ENCODE measurements around the gene NAA10. TPM values are rescaled to one million over a fixed set of nuclear protein-coding genes. Genes with fewer than 3 reads are reported as not detected.

The NAA10 gene
- total and polyA plus RNA-seq, 2 donors = 24.7 to 139 TPM

DNA sequence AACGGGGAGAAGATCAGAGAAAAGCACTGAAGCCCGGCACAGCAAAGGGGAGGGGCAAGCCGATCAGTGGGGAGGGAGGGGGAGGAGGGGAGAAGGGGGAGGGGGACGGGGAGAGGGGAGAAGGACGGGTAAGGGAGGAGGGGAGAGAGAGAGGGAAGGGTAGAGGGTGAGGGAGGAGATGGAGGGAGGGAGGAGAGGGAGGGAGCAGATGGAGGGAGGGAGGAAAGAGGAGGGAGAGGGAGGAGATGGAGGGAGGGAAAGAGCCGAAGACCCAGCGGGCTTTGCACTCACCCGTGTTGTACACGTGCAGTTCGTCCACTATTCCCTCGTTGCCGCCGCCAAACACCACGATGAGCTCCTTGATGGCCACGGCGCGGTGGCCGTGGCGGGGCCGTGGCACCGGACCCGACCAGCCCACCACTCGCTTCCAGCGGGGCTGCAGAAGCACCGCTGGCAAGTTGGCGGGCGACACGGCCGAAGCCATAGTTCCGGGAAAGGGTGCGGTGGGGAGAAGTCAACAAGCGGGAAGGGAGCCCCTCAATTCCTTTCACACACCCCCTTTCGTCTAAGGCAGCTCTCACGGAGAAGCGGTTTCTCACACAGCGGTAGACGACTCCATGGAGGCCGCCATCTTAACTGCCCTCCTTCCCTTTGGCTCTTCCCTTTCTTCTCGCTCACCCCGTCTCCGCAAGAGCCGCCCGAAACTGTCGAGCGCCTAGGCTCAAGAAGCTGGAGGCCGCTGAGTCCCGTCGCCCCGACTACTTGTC lies 35.7 kb upstream of the NAA10 start:
- Histone ChIP-seq H3K36me3 (ENCODE audit: insufficient read depth) (no peaks in the 10 kb centered on the region), H3K4me3 (ENCODE audit: low read depth, low read length) (peak overlapping the region; percentile 80), H3K27ac (ENCODE audit: low read depth) (peak overlapping the region; percentile 99), H3K4me1 (ENCODE audit: insufficient read depth) (peaks cover 1% of the 10 kb centered on the region)
- under 1% methylated on average over 48 of the region's 49 CpGs for WGBS
- no peak for DNase-seq (ENCODE audit: extremely low spot score)

DNA sequence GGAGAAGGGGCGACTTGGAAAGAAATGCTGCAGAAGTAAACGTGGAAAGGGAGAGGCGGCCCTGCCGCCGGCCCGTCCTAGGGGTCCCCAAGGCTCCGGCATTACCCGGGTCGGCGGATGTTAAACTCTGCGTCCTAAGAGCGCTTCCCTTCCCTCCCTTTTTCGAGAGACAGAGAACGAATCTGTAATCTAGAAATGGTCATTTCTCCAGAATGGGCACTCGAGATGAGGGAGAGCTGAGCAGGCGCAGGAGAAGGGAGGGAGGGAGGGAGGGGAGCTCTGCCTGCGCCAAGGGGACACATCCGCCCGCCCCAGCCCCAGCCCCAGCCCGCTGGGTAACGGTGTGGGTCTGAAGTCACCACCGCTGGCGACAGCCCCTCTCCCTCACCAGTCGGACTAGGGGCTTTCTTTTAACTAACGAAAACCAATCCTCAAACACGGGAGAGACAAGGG lies 35.1 kb upstream of the NAA10 start:
- no peaks in the 10 kb centered on the region for H3K36me3 ChIP-seq (ENCODE audit: insufficient read depth)
- WGBS = 1% methylated on average over 26 of the region's 26 CpGs

DNA sequence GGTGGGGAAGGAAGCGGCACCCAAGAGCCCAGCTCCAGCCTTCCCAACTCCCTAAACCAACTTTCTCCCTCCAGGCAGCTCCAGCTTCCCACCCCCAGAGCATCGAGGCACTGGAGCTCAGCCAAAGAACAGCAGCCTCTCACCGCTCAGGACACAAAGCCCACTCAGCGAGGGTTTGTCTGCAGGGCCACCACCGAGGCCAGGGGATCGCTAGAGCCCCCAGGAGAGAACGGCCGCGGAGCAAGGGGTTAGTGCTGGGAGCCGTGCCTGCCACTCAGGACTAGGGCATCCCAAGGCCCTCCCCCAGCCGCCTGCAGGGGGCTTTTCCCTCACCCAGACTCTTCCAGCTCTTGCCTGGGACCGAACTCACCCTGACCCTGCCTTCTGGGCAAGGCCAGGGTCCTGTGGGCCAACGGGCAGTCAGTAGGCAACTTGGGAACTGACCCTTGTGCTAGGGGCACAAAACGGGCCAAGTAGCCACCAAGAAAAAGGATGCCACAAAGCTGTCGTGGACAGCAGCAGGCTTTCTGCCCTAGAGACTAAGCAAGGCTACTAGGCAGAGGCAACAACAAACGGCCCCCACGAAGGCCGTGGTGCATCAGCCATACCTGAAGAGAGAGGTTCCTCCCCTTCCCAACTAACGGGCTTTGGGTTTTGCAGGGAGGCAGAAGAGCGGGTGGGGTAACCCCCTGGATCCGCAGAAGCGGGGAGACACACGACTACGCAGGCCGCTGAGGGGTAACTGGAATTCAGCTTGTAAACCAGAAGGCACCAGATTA lies 34.5 kb upstream of the NAA10 start:
- no peak for DNase-seq (ENCODE audit: extremely low spot score)
- WGBS = 10% methylated on average over 25 of the region's 25 CpGs
- Histone ChIP-seq H3K36me3 (ENCODE audit: insufficient read depth) (no peaks in the 10 kb centered on the region), H3K4me1 (ENCODE audit: insufficient read depth) (peaks cover 1% of the 10 kb centered on the region), H3K27ac (ENCODE audit: low read depth) (peak overlapping the region; percentile 69), H3K4me3 (ENCODE audit: low read depth, low read length) (peak overlapping the region; percentile 80)

More for the DNA sequence above, 35.1 kb upstream of the NAA10 start:
- peaks cover 1% of the 10 kb centered on the region for H3K4me1 ChIP-seq (ENCODE audit: insufficient read depth)
- peak overlapping the region; percentile 80 for H3K4me3 ChIP-seq (ENCODE audit: low read depth, low read length)
- no peak for DNase-seq (ENCODE audit: extremely low spot score)
- H3K27ac ChIP-seq (ENCODE audit: low read depth) = peak overlapping the region; percentile 64

DNA sequence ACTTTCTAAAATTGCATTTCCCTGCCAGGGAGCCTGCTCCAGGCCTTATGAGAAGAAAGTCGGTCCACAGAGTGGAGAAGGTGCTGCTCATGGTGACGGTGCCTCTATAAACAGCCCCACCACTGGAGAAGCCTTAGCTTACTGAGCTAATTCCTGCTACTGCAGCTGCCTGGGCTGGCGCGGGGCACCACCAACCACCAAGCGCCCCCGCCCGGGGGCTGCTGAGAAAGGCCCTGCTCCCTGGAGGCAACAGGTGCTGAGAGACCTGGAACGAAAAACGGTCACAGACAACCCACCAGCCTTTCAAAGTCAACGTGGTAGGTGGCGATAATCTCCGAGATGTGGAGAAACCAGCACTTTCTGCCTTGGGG lies 33.9 kb upstream of the NAA10 start:
- H3K36me3 ChIP-seq (ENCODE audit: insufficient read depth) = no peaks in the 10 kb centered on the region
- peaks cover 1% of the 10 kb centered on the region for H3K4me1 ChIP-seq (ENCODE audit: insufficient read depth)
- WGBS = 16% methylated on average over 12 of the region's 12 CpGs
- peak overlapping the region; percentile 80 for H3K4me3 ChIP-seq (ENCODE audit: low read depth, low read length)
- peak overlapping the region; percentile 60 for H3K27ac ChIP-seq (ENCODE audit: low read depth)
- no peak for DNase-seq (ENCODE audit: extremely low spot score)

DNA sequence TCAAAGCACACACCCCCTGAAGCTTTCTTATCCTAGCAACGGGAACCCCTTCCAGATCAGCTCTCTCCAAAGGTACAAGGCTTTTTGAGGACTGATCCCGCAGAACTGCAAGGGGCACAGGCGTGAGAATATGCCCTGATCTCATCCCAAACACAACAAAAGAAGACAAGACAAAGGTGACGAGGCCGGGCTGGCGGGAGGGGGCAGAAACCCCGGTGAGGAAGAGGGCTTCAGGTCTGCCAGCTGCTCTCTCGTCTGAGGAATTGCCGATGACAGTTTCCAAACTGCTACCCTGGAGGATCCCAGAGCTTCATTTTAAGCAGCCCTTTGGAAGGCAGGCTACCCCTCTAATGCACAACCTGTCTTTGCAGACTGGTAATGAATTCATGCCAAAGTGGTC lies 33.4 kb upstream of the NAA10 start:
- Histone ChIP-seq H3K36me3 (ENCODE audit: insufficient read depth) (no peaks in the 10 kb centered on the region), H3K27ac (ENCODE audit: low read depth) (no peak overlapping the region), H3K4me1 (ENCODE audit: insufficient read depth) (no peaks in the 10 kb centered on the region), H3K4me3 (ENCODE audit: low read depth, low read length) (no peak overlapping the region)
- no peak for DNase-seq (ENCODE audit: extremely low spot score)
- 35% methylated on average over 9 of the region's 9 CpGs for WGBS

DNA sequence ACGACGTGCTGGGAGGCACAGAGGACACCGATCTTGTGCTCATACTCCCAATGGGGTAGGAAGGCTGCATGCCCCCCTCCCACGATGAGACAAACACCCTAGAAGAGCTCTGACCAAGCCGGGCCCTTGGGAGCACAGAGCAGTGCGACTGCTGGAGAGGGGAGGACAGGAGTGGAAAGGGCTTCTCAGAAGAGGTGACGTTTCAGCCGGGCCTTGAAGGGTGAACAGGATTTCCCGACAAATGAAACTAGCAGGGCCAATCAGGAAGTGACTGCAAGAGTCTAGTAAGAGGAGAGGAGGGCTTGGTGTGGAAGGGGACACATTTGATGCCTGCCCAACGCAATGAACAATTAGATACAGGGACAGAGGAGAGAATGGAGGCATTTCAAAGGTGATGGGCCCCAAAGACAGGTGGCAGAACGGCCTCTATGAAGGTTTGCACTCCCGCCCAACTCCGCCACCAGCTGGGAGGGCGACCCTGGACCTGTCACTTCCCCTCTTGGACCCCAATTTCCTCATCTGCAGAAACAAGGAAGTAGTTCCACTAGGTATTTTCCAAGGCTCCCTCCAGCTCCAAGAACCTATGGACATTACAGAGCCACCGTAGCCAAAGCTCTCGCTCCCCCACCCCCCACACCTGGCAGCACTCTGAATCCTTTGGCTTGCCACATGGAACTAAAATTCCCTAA lies 32.8 kb upstream of the NAA10 start:
- no peak overlapping the region for H3K4me3 ChIP-seq (ENCODE audit: low read depth, low read length)
- DNase-seq (ENCODE audit: extremely low spot score) = no peak
- H3K27ac ChIP-seq (ENCODE audit: low read depth) = no peak overlapping the region
- H3K36me3 ChIP-seq (ENCODE audit: insufficient read depth) = no peaks in the 10 kb centered on the region
- WGBS = 57% methylated on average over 16 of the region's 16 CpGs
- no peaks in the 10 kb centered on the region for H3K4me1 ChIP-seq (ENCODE audit: insufficient read depth)

DNA sequence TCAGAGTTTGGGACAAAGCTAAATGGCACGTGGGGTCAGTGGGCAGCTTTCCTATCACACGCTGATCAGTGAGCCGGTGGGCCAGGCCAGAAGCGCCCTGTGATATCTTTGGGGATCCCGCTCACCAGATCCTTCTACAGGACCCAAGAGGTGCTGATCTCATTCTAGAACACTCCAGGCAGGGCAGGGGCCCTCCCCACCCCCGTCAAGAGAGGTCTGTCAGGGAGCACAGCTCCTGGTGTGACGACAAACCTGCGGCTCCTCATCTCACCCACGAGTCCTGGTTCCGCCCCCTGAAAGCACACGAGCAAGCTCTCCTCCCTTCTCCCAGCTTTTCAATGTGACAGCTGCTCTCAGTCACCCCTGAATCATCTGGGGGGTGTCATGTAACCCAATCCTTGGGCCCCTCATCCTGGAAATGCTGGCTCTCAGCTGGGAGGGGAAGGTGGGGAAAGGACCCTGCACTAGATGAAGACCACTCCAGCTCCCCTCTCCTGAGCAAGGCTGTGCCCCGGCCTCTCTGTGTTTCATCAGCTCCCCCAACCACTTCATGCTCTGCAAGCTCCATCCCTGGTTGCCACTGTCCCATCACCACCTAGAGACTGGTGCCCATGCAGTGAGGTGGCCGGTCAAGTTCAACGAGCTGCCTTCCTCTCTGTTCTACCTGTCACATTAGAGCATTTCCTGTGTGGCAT lies 32.2 kb upstream of the NAA10 start:
- Histone ChIP-seq H3K27ac (ENCODE audit: low read depth) (no peak overlapping the region), H3K4me3 (ENCODE audit: low read depth, low read length) (no peak overlapping the region), H3K4me1 (ENCODE audit: insufficient read depth) (no peaks in the 10 kb centered on the region), H3K36me3 (ENCODE audit: insufficient read depth) (no peaks in the 10 kb centered on the region)
- DNase-seq (ENCODE audit: extremely low spot score) = no peak
- 63% methylated on average over 14 of the region's 14 CpGs for WGBS

DNA sequence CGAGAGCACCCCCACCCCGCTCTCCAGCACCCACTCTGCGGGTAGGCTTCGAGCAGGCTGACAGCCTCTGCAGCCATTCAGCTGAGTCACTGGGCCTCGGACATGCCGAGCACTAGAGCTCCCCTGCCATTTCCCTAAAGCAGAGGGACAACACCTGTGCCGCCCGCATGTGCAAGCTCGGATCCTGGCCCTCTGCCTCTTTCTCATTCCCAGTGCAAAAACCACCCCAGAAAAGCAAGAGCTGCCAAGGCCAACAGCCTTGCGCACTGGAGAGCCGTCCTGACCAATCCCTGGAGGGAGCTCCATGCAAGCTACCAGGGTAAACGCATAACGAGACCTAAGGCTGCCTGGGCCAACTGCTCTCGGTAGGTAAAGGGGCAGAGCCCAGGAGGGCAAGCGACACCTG lies 31.4 kb upstream of the NAA10 start:
- no peaks in the 10 kb centered on the region for H3K36me3 ChIP-seq (ENCODE audit: insufficient read depth)
- DNase-seq (ENCODE audit: extremely low spot score) = no peak
- no peak overlapping the region for H3K27ac ChIP-seq (ENCODE audit: low read depth)
- WGBS = 52% methylated on average over 15 of the region's 15 CpGs
- no peaks in the 10 kb centered on the region for H3K4me1 ChIP-seq (ENCODE audit: insufficient read depth)
- no peak overlapping the region for H3K4me3 ChIP-seq (ENCODE audit: low read depth, low read length)

DNA sequence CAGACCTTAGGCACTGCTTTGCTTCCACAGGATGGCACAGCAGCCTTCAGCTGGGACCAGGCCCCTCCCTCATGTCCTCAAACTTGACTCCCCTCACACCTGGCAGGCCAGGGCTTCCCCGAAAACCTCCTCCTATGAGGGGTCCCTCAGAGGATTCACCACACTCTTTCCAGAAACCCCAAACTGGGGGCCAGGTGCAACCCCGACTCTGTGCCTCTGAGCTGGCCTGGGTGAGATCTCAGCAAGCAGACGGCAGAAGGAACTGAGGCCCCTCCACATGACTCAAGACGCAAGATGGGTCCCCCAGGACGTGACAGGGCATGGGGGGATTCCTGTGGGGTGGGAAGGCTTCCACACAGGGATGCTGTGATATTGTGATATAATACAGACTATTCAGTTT lies 30.6 kb upstream of the NAA10 start:
- Histone ChIP-seq H3K4me3 (ENCODE audit: low read depth, low read length) (no peak overlapping the region), H3K4me1 (ENCODE audit: insufficient read depth) (no peaks in the 10 kb centered on the region), H3K27ac (ENCODE audit: low read depth) (no peak overlapping the region), H3K36me3 (ENCODE audit: insufficient read depth) (no peaks in the 10 kb centered on the region)
- WGBS = 82% methylated on average over 5 of the region's 5 CpGs
- no peak for DNase-seq (ENCODE audit: extremely low spot score)

DNA sequence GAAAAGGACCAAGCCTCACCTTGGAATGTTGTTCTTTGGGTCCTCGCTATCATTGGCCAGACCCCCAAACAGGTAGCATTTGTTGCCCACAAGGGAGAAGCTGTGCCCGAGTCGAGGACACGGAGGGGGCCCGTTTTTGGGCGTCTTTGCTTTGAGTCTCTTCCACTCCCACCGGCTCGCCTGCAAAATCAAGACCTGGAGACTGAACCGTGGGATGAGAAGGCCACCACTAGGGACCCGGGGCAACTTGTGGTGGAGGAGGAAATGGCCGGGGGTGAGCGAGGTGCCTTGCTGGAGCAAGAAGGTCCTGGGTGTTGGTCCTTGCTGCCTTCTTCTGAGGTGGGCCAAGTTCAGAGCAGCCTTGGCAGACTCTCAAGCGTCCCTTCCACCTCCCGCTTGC lies 29.3 kb upstream of the NAA10 start:
- H3K27ac ChIP-seq (ENCODE audit: low read depth) = no peak overlapping the region
- H3K36me3 ChIP-seq (ENCODE audit: insufficient read depth) = no peaks in the 10 kb centered on the region
- H3K4me3 ChIP-seq (ENCODE audit: low read depth, low read length) = no peak overlapping the region
- 89% methylated on average over 13 of the region's 14 CpGs for WGBS
- H3K4me1 ChIP-seq (ENCODE audit: insufficient read depth) = no peaks in the 10 kb centered on the region
- no peak for DNase-seq (ENCODE audit: extremely low spot score)

DNA sequence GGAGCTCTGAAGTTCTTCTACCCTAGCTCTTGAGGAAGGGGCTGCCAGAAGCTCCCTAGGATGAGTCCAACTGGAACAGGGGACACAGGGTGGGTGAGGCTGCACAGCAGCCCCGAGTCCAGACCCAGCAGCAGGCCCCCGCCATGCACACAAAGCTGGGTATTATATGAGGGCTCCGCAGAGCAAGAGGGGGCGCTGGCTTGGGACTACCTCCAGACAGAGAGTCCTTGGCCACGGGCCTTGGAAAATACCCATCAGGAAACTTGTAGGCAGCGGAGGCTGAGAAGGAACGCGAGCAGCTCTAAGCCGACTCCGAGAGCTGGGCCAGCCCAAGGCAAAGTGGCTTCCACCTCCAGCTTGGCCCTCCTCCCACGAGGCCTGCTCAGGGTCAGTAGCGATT lies 28.7 kb upstream of the NAA10 start:
- Histone ChIP-seq H3K4me3 (ENCODE audit: low read depth, low read length) (no peak overlapping the region), H3K36me3 (ENCODE audit: insufficient read depth) (no peaks in the 10 kb centered on the region), H3K27ac (ENCODE audit: low read depth) (no peak overlapping the region), H3K4me1 (ENCODE audit: insufficient read depth) (no peaks in the 10 kb centered on the region)
- WGBS = 90% methylated on average over 12 of the region's 12 CpGs
- DNase-seq (ENCODE audit: extremely low spot score) = no peak

DNA sequence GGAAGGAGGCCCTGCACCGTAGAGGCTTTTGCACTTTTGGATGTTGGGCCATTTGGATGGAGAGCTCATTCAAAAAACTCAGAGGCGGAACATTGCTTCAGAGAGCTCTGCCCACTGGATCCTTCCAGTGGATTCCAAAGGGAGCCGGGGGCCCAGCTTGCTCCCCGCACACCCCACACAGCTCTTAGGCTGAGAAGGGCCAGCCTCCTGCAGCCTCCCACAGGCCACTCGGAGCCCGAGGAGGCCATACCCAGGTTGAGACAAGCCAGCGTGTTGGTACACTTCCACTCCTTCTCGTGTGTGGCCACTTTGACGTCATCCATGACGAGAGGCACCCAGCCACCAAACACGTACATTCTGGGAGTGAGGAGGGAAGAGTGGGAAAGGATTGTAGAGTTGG lies 26.5 kb upstream of the NAA10 start:
- no peaks in the 10 kb centered on the region for H3K36me3 ChIP-seq (ENCODE audit: insufficient read depth)
- WGBS = 85% methylated on average over 11 of the region's 11 CpGs
- H3K4me1 ChIP-seq (ENCODE audit: insufficient read depth) = no peaks in the 10 kb centered on the region
- H3K27ac ChIP-seq (ENCODE audit: low read depth) = no peak overlapping the region
- no peak overlapping the region for H3K4me3 ChIP-seq (ENCODE audit: low read depth, low read length)
- DNase-seq (ENCODE audit: extremely low spot score) = no peak

DNA sequence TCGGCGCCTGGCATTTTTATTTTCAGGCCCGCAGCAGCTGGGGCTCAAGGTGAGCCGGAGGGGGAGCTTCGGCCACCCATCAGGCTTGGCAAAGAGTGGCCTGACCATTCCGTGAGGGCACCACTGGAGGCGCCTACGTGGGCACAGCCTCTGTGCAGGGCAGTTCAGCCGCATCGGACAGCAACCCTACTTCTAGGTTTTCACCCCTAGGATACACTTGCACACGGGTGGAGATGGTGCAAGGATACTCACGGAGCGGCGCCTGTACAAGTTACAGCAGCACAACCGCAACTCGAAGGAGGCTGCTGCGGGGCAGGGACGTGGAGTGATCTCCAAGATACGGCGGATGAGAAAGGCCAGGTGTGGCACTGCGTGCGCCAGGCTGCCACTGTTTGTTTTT lies 25.9 kb upstream of the NAA10 start:
- DNase-seq (ENCODE audit: extremely low spot score) = no peak
- 89% methylated on average over 22 of the region's 22 CpGs for WGBS
- H3K27ac ChIP-seq (ENCODE audit: low read depth) = no peak overlapping the region
- no peaks in the 10 kb centered on the region for H3K36me3 ChIP-seq (ENCODE audit: insufficient read depth)
- H3K4me1 ChIP-seq (ENCODE audit: insufficient read depth) = no peaks in the 10 kb centered on the region
- H3K4me3 ChIP-seq (ENCODE audit: low read depth, low read length) = no peak overlapping the region
